Measurements from ENCODE around the gene RPS6KA2. TPM values are rescaled to one million over a fixed set of nuclear protein-coding genes. Genes with fewer than 3 reads are reported as not detected.
"Not testable (repeated sequence)": the region's sequence is repeated elsewhere in the genome, so short reads cannot be mapped to it uniquely, and the experiment has no call there.

RPS6KA2 gene
- total RNA-seq, 4 donors from 2014 or later, result 11.8 to 66.0 (median 19.2) TPM

GRCh38 chr6:166583230-166583965, 43.7 kb downstream of the RPS6KA2 start:
- no peak for TF ChIP-seq POLR2A (IDR thresholded peaks at IDR 0.05)
- TF ChIP-seq CTCF (IDR thresholded peaks at IDR 0.05), result no peak
- intact Hi-C loops (cut with DNase I), result no loop called here
- no peaks in the 10 kb centered on the region for H3K27me3 ChIP-seq
- peak overlapping the region in 2 of 4 donors; percentile 51 to 52 for H3K27ac ChIP-seq
- no peaks in the 10 kb centered on the region for H3K9me3 ChIP-seq
- peaks cover 0 to 3% (median 2%) of the 10 kb centered on the region in 3 donors for H3K4me1 ChIP-seq
- no peak for DNase-seq
- peaks cover 0 to 3% (median 0%) of the 10 kb centered on the region in 3 donors for H3K36me3 ChIP-seq
- 80% methylated on average over 11 to 13 of the region's 15 CpGs for WGBS, 2 donors
- H3K4me3 ChIP-seq, result no peak overlapping the region

DNA sequence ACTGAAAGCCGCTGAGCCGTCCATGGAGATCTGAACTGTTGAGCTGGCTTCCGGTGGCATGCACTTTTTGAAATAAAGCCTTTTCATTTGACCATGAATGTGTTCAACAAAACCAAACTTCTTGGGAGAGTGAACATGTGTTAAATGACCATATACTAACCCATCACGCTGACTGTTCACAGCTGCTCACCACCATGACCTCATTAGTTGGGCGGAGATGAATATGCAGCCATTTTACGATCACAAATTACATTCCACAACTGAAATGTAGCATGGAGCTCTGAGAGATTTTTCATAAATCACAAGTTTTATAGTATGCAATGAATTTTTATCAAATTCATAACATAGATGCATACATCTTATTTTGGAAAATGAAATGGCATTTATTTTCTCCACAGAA, 44.8 kb downstream of the RPS6KA2 start:
- H3K36me3 ChIP-seq, result peaks cover 0 to 3% (median 0%) of the 10 kb centered on the region in 3 donors
- intact Hi-C loops (cut with DNase I), result no loop called here
- WGBS, 2 donors, result 78 to 86% methylated on average over 6 of the region's 6 CpGs
- no peak for DNase-seq
- no peaks in the 10 kb centered on the region for H3K4me1 ChIP-seq
- no peaks in the 10 kb centered on the region for H3K9me3 ChIP-seq
- TF ChIP-seq POLR2A (IDR thresholded peaks at IDR 0.05), result no peak
- TF ChIP-seq CTCF (IDR thresholded peaks at IDR 0.05), result no peak
- H3K27ac ChIP-seq, result no peak overlapping the region
- H3K27me3 ChIP-seq, result no peaks in the 10 kb centered on the region
- H3K4me3 ChIP-seq, result no peak overlapping the region

- H3K9me3 ChIP-seq; H3K36me3 ChIP-seq; intact Hi-C loops (cut with DNase I); H3K27ac ChIP-seq; H3K4me1 ChIP-seq; DNase-seq; H3K27me3 ChIP-seq; H3K4me3 ChIP-seq: not testable (repeated sequence)
- WGBS, 2 donors, result 88 to 100% methylated on average over 6 of the region's 8 CpGs
Observed at GRCh38 chr6:166581801-166582200, 45.2 kb downstream of the RPS6KA2 start.

DNA sequence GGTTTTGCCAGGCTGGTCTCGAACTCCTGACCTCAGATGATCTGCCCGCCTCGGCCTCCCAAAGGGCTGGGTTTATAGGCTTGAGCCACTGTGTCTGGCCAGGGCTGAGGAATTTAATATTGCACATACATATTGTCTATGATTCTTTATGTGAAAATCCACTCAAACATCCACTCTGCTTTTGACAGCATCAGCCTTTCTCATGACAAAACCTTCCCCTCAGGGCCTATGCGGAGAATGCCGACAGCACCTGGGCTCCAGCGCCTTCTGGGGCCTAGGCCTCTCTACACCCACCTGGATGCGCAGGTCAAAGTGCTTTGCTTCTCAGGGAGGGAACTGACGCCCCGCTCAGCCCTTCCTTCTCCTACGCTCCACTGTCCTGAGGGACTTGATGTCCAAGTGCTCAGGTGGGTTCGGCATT, 46.0 kb downstream of the RPS6KA2 start:
- Histone ChIP-seq H3K9me3 (peaks cover 0 to 7% (median 0%) of the 10 kb centered on the region in 3 donors), H3K4me1 (no peaks in the 10 kb centered on the region), H3K27me3 (no peaks in the 10 kb centered on the region), H3K4me3 (no peak overlapping the region), H3K36me3 (peaks cover 0 to 7% (median 0%) of the 10 kb centered on the region in 3 donors), H3K27ac (no peak overlapping the region)
- TF ChIP-seq CTCF (IDR thresholded peaks at IDR 0.05) (no peak), POLR2A (IDR thresholded peaks at IDR 0.05) (no peak)
- intact Hi-C loops (cut with DNase I), result no loop called here
- no peak for DNase-seq
- WGBS, 2 donors, result 85 to 88% methylated on average over 3 to 4 of the region's 11 CpGs

DNA sequence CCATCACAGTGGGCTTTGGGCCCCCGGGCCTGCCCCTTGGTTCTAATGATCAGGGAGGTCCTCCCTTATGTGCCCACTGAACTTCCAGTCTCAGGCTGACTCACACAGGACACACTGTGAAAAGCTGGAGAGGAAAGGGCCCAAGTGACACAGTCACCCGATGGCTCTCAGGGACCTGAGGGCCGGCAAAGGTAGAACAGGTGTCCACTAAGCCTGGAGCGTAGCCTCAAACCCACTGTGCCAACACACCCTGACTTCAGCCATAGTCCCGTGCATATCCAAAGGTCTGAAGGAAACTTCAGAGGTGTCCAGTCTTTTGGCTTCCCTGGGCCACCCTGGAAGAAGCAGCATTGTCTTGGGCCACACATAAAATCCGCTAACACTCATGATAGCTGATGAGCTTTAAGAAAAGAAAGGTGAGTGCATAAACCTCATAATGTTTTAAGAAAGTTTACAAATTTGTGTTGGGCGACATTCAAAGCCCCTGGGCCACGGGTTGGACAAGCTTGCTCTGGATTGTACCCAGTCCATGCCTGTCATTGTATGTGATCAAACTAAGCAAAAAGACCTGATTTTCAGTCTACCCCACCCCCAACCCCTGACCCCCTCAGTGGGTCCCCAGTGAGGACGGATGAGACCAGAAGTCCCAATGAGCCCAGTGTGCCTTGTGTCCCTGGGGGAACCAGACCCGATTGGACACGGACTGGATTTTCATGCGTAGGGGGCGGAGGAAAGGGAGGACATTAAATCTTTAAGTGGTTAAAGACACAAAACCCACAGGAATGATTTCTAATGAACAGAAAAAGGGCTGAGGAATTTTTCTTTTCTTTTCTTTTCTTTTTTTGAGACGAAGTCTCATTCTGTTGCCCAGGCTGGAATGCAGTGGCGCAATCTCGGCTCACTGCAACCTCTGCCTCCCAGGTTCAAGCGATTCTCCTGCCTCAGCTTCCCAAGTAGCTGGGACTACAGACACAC, 46.7 kb downstream of the RPS6KA2 start:
- intact Hi-C loops (cut with DNase I), result no loop called here
- 73 to 84% methylated on average over 6 to 13 of the region's 17 CpGs for WGBS, 2 donors
- TF ChIP-seq CTCF (IDR thresholded peaks at IDR 0.05), result no peak
- no peak for TF ChIP-seq POLR2A (IDR thresholded peaks at IDR 0.05)
- Histone ChIP-seq H3K9me3 (peaks cover 0 to 7% (median 0%) of the 10 kb centered on the region in 3 donors), H3K4me1 (peaks cover 0 to 4% (median 0%) of the 10 kb centered on the region in 3 donors), H3K36me3 (peaks cover 0 to 7% (median 0%) of the 10 kb centered on the region in 3 donors), H3K27me3 (no peaks in the 10 kb centered on the region), H3K27ac (no peak overlapping the region), H3K4me3 (no peak overlapping the region)
- DNase-seq, result no peak
